CD4-positive, alpha-beta T cell treated with Interleukin-10 for 1 hour (primary cell): Measurements from ENCODE around the gene PCTP.

ENCODE experiments used
- DNase-seq: peaks from one replicate; pipeline ENCODE4 v3.0.0-alpha.2; 2020

Gene PCTP

DNA sequence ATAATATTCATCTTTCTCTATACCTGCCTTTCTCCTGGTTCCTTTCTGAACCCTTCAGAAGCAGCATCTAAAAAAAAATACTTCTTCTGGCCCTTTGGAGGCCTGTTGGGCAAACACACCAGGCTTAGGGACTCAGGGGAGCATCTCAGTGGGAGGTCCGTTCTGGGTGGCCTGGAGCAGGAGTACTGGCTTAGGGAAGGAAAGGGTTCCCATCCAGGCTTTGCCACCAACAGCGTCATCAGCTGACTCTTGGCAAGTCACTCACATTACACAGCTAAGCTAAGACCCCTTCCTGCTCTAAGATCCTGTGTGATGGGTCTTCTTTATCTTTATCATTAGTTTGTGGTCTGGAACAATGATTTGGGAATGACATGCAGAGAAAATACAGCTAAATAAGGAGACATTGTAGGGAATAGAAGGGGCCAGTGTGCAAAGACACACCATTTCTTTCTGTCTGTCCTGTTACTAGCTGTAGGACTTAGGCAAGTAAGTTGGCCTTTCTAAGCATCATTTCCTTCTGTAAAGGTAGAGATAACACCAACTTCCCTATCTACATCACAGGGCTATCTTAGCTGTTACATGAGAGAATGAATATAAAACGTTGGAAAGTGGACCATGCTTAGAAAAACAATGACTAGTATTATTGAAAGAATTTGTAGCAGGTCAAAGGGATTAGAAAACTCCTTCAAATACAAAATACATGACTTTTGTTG lies 9.9 kb downstream of the PCTP start:
- DNase-seq = no peak

DNA sequence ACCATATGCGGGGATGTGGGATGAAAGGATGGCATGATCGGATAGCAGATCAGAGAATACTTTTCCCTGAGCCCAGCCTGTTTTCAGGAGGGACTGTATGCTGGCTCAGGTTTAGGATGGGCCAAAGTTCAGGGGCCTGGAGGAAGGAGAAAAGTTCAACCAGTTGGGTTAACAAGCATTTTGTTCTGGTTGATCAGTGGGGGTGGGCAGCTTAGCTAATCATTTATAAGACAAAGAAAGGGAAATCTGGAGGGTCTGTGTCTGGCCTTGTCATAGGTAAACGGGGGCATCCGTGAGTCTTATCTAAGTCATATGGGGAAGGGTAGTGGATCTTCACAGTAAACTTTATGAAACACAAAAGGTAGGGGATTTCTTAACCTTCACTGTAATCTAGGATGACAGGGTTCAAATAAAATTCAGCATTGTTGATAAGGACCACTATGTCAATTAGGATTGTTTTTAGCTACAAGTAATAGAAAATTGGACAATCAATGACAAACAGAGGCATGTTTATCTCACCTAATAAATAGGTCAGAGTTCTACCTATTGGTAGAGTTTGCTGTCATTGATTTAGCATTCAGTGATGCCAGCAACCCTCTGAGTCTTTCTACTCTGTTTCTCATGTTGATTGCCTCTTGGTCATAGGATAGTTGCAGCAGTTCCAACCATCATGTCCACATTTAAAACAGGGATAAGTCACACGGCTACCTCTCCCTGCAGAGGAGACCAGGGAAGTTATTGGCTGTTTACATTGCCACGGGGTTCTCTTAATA lies 11.4 kb downstream of the PCTP start:
- DNase-seq = no peak

- no peak for DNase-seq
Measured at GRCh38 chr17:55763856-55764255, 13.0 kb downstream of the PCTP start.

- DNase-seq = no peak
Measured at GRCh38 chr17:55764610-55765009, 13.8 kb downstream of the PCTP start.

DNA sequence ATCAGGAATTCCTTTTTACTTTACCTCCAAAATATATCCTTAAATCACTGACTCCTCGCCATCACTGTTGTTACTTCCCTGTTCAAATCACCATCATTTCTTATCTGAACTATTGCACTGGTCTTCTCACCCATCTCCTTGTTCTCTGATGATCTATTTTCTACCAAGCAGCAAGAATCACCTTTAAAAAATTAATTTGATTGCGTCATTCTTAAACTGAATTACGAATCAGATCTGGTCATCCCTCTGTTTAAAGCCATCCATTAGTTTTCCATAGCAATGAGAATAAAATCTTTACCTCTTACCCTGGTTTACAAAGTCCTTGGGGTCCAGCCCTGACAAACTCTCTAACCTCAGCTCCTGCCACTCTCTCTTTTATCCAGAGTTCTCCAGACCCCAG lies 14.6 kb downstream of the PCTP start:
- no peak for DNase-seq

- no peak for DNase-seq
Measured at GRCh38 chr17:55768936-55769624, 18.2 kb downstream of the PCTP start.

DNA sequence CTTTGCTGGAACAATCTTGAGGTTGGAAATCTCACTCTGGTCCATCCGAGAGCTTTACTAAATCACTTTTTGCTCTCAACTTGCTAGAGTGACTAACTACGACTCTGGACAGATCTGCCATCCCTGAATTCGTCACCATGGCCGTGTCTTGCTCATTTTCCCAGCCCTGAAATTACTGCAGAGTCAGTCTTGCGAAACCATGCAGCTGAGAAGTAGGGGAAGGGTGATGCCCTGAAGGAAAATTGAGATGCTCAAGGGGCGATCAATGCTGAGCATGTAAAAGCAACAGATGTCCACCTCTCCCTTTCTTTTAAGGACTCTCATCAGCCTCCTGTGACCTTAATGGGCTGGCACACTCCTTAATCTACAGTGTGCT lies 18.8 kb downstream of the PCTP start:
- DNase-seq = no peak

GRCh38 chr17:55770196-55770870 lies 19.5 kb downstream of the PCTP start:
- DNase-seq = peak; percentile 9

DNA sequence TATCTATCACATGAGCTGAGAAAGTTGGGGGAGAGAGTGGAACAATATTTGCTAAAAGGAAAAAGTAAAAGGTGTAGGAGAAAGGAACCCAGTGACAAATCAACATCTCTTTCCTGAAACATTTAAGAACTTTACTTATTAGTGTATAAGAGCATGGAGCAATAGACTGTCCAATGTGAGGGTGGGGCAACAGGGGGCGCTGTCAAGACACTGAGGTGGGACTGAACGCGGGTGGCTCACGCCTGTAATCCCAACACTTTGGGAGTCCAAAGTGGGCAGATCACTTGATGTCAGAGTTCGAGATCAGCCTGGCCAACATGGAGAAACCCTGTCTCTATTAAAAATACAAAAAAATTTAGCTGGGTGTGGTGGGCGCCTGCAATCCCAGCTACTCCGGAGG lies 21.2 kb downstream of the PCTP start:
- no peak for DNase-seq

GRCh38 chr17:55773671-55774070 lies 22.8 kb downstream of the PCTP start:
- DNase-seq = no peak

DNA sequence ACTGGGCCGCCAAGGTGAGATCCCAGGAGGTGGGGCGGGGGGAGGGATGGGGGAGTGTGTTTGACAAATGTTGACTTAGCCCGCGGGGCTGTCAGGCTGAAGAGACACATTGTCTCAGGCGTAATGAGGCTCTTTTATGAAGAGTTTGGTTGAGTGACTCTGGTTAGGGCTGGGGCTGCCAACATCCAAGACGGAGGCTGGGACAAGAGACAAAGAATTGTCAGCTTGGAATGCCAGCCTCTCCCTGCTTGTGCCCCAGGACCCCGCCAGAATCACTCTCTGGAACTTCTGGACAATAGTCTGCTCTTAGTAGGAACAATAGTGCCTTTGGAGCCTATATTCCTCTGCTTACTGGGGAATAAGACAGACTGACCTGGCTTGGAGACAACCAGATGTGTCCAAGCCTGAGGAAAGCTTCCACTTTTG lies 24.0 kb downstream of the PCTP start:
- no peak for DNase-seq

DNA sequence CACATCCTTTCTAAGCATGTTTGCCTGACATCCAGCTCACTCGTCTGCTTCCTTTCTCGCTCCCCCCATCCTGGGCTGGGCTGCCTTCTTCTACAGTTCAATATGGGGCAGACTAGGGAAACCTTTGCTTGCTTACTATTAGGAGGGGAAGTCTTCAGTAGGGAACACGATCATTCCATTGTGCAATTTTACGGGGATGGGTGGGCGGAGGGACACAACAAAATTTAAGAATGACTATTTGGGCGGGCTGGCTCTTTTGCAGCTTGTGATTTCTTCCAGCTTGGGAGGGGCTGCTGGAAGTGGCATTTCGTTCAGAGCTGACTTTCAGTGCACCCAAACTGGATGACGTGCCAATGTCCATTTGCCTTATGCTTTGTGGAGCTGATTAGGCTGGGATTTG lies 25.4 kb downstream of the PCTP start:
- DNase-seq = no peak

- no peak for DNase-seq
Measured at GRCh38 chr17:55777471-55777971, 26.7 kb downstream of the PCTP start.

GRCh38 chr17:55778389-55779118 lies 27.7 kb downstream of the PCTP start:
- DNase-seq = no peak

DNA sequence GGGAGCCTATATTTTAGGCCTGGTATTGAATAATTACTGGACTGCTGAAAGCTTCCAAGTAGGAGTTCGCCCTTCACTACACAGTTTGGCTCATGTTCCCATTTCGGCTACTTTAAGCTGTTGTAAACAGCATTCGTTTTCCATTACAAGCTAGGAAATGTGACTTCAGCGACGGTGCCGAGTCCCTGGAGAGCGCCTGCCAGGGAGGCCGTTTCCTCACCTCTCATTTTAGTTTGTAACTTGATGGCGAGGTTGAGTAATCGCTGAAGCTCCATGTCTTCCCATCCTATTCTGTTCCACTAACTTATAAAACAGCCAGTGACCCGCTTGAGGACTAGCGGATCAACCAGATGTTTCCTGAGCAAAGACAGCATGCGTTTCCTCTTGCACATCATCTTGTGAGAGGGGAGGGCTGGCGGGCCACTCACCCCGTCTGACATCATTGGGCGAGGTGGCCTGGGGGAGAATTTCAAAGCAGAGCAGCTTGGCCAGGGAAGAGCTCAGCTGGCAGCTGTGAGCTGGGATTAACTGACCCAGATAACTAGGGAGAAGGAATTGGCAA lies 32.9 kb downstream of the PCTP start:
- no peak for DNase-seq

- no peak for DNase-seq
Measured at GRCh38 chr17:55784666-55785065, 33.8 kb downstream of the PCTP start.

- DNase-seq = no peak
Measured at GRCh38 chr17:55785181-55785580, 34.3 kb downstream of the PCTP start.

- no peak for DNase-seq
Measured at GRCh38 chr17:55793272-55793671, 42.4 kb downstream of the PCTP start.

- DNase-seq = no peak
Measured at GRCh38 chr17:55794725-55795482, 44.1 kb downstream of the PCTP start.

DNA sequence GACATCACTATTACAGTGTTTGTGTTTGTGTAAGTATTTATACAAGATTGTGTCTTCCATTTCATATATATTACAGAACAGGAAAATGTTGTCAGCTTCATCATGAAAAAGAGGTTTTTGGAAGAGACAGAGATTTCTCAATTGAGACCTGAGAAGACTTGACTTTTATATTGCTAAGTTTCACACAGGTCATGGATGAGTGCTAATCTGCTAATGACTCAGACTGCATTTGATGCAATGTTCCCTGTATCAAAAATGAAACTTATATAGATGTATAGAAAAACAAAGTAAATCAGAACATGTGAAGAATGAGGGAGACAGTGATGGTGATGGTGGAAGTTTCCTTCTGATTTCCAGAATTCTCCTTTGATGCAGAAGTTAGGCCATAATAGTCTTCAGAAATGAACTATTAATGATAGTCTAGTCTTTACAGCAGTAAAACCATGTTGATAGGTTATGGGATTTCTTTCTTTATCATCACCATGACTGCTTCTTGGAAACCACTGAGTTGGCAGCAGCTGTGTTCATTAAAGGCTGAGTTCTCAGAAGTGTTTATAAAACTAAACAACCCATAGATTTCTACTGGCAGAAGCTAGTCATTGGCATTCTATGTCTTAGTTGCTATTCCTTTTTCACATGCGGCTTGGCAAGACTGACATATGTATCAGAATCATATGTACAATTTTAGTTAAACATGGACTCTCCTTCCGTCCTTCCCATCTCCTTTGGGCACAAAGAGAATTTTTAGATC lies 56.1 kb downstream of the PCTP start:
- DNase-seq = no peak

DNA sequence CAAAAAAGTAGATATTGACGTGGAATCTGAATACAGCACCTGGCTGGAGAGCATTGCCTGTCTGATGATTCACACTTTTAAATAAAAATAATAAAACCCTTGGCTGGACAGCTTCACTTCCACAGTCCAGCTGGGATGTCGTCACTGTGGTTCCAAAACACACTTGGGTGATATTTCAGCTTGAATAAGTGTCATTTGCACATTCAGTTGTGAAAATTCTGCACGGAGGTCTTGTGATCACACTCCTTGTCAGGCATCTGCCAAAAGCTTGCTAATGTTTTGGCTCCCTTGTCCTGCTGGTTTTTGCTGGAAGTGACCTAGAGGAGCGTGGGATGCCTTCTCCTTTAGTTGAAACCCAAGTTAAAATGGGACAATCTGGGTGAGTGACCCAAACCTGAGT lies 60.7 kb downstream of the PCTP start:
- no peak for DNase-seq
